PC-3 (cell line): ENCODE measurements around the gene SYK.

ENCODE experiments used
- CTCF ChIP-seq: fragments of 300-600 bp; sonication (generic); conservative IDR thresholded peaks from 2 replicates; pipeline ENCODE4 v1.5.1; 2017; ENCODE audit warnings: antibody characterized with exemption, low read depth, mild to moderate bottlenecking, low read length
- EZH2 ChIP-seq: fragments of 300-600 bp; sonication (generic); IDR thresholded peaks from one replicate; pipeline ENCODE4 v1.6.1; 2017; ENCODE audit warnings: antibody characterized with exemption, mild to moderate bottlenecking, low read length; ENCODE audit not compliant: unreplicated experiment

GRCh38 chr9:90943341-90943740 is 141.7 kb downstream of the SYK start:
- TF ChIP-seq CTCF (no peak), EZH2 (no peak)
